ENCODE measurements around the gene NOS2. TPM values are rescaled to one million over a fixed set of nuclear protein-coding genes. Genes with fewer than 3 reads are reported as not detected.

The NOS2 gene
- total RNA-seq, 1 experiment from 2014 or later: 0.35 TPM

- Histone ChIP-seq H2BK20ac (ENCODE audit: low read depth, low read length, poor library complexity, severe bottlenecking) (no peak overlapping the region), H3K18ac (ENCODE audit: insufficient read length, low read depth, low read length) (no peak overlapping the region), H2BK5ac (ENCODE audit: insufficient read length, low read length) (no peak overlapping the region), H2BK120ac (ENCODE audit: low read depth, low read length, poor library complexity, severe bottlenecking) (no peak overlapping the region), H4K5ac (ENCODE audit: insufficient read length, low read depth, low read length) (no peak overlapping the region), H3K9me3 (ENCODE audit: control insufficient read depth, low read depth, low read length) (no peaks in the 10 kb centered on the region), H3K27me3 (ENCODE audit: insufficient read depth, low read length) (no peaks in the 10 kb centered on the region), H3K14ac (ENCODE audit: insufficient read depth, low read length) (no peak overlapping the region), H3K4ac (ENCODE audit: low read depth, low read length) (no peak overlapping the region), H3K79me2 (ENCODE audit: insufficient read depth, low read length) (no peaks in the 10 kb centered on the region), H3K23ac (ENCODE audit: insufficient read length, low read depth, low read length) (no peak overlapping the region), H2BK12ac (ENCODE audit: insufficient read length, low read depth, low read length) (no peak overlapping the region), H2AFZ (ENCODE audit: low read length) (no peak overlapping the region), H4K8ac (replicated peaks; ENCODE audit: insufficient read length, low read depth, low read length) (no peak overlapping the region), H2AK5ac (ENCODE audit: insufficient read length, low read length) (no peak overlapping the region), H3K23me2 (ENCODE audit: insufficient read length, low read depth, low read length, poor library complexity, severe bottlenecking) (no peaks in the 10 kb centered on the region), H2BK15ac (ENCODE audit: low read depth, low read length) (no peak overlapping the region), H3K4me2 (ENCODE audit: insufficient read depth, insufficient read length, low read length) (no peak overlapping the region), H4K20me1 (ENCODE audit: control insufficient read depth, insufficient read depth, insufficient read length) (no peaks in the 10 kb centered on the region), H3K4me1 (ENCODE audit: insufficient read depth, low read length) (no peaks in the 10 kb centered on the region), H3K9ac (ENCODE audit: extremely low read depth, insufficient read length, low read length) (no peak overlapping the region), H3T11ph (ENCODE audit: low read length) (no peak overlapping the region), H4K91ac (ENCODE audit: insufficient read length, low read depth, low read length) (no peak overlapping the region), H3K27ac (ENCODE audit: insufficient read length, low read depth, low read length) (no peak overlapping the region), H3K56ac (ENCODE audit: insufficient read length, low read depth, low read length) (no peak overlapping the region), H3K79me1 (ENCODE audit: insufficient read depth, low read depth, low read length, poor library complexity, severe bottlenecking) (no peaks in the 10 kb centered on the region)
- TF ChIP-seq, protein P1, sequence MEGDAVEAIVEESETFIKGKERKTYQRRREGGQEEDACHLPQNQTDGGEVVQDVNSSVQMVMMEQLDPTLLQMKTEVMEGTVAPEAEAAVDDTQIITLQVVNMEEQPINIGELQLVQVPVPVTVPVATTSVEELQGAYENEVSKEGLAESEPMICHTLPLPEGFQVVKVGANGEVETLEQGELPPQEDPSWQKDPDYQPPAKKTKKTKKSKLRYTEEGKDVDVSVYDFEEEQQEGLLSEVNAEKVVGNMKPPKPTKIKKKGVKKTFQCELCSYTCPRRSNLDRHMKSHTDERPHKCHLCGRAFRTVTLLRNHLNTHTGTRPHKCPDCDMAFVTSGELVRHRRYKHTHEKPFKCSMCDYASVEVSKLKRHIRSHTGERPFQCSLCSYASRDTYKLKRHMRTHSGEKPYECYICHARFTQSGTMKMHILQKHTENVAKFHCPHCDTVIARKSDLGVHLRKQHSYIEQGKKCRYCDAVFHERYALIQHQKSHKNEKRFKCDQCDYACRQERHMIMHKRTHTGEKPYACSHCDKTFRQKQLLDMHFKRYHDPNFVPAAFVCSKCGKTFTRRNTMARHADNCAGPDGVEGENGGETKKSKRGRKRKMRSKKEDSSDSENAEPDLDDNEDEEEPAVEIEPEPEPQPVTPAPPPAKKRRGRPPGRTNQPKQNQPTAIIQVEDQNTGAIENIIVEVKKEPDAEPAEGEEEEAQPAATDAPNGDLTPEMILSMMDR (conservative IDR thresholded peaks at IDR 0.05): no peak
- Mint-ChIP-seq H3K27me3 (ENCODE audit: low read depth) (no peaks in the 10 kb centered on the region; the same call in 1 of the 2 replicates), H3K4me3 (no peak overlapping the region), H3K9me3 (peaks cover 7 to 8% of the 10 kb centered on the region in 2 experiments; a peak in 3 of 5 replicates), H3K27ac (no peak overlapping the region), H3K36me3 (ENCODE audit: insufficient read depth in 1 of 3, low read depth in 3 of 3) (peaks cover 0 to 7% (median 0%) of the 10 kb centered on the region in 3 experiments; a peak in 3 of 7 replicates), H3K4me1 (peaks cover 12 to 13% of the 10 kb centered on the region in 2 experiments)
- DNase-seq: no peak
- WGBS (ENCODE audit: extremely low coverage, insufficient read length, low lambda C conversion rate): no CpG with 5 or more reads among the region's 10 CpGs
Measured at GRCh38 chr17:27810902-27811557, 10.7 kb upstream of the NOS2 start.

Data from H9 (cell line).